ENCODE results near the gene HDAC1.

HDAC1 gene

GRCh38 chr1:32377541-32378220, 85.8 kb downstream of the HDAC1 start:
- no peak for DNase-seq

GRCh38 chr1:32380057-32380456, 88.2 kb downstream of the HDAC1 start:
- no peak for DNase-seq

Data from stimulated activated CD4-positive, alpha-beta T cell treated with anti-CD3 and anti-CD28 coated beads, Interleukin-1b, Interleukin-23, amount 100 ng/mL, for 48 hours (primary cell).